LHCN-M2 (cell line): ENCODE data around the gene LCN6. TPM values are rescaled to one million over a fixed set of nuclear protein-coding genes. Genes with fewer than 3 reads are reported as not detected.
"Not testable (repeated sequence)": the region's sequence is repeated elsewhere in the genome, so short reads cannot be mapped to it uniquely, and the experiment has no call there.

ENCODE experiments used
- DNase-seq: peaks from one replicate; pipeline ENCODE4 v3.0.0-alpha.2; 2012; ENCODE audit warnings: low read depth
- total RNA-seq: library from RNA; depleted of rRNA; stranded (reverse); fragments of >200 nt; gene quantifications from 2 replicates; pipeline ENCODE4 v1.2.3, GENCODE V29; 2014

Gene LCN6
- total RNA-seq, 1 experiment from 2014 or later: not detected

GRCh38 chr9:136711751-136712689, 36.3 kb downstream of the LCN6 start, which contains the start of gene DIPK1B:
Gene DIPK1B, plus strand, starts transcription at chr9:136712572. Its CDS starts 94 bp downstream, at chr9:136712666.
- no peak for DNase-seq

GRCh38 chr9:136711219-136711648, 37.1 kb downstream of the LCN6 start:
- DNase-seq: not testable (repeated sequence)

GRCh38 chr9:136710543-136710942, 37.8 kb downstream of the LCN6 start:
- no peak for DNase-seq

- DNase-seq: no peak
These were observed 38.7 kb downstream of the LCN6 start for GRCh38 chr9:136709454-136710109.

GRCh38 chr9:136707849-136708517, 40.3 kb downstream of the LCN6 start:
- no peak for DNase-seq

- no peak for DNase-seq
These were observed 41.3 kb downstream of the LCN6 start for GRCh38 chr9:136707011-136707410.

GRCh38 chr9:136705564-136705963, 42.8 kb downstream of the LCN6 start:
- DNase-seq: no peak

GRCh38 chr9:136704741-136705140, 43.6 kb downstream of the LCN6 start:
- not testable (repeated sequence) for DNase-seq

GRCh38 chr9:136703276-136703860, 45.0 kb downstream of the LCN6 start:
- no peak for DNase-seq

GRCh38 chr9:136701668-136702053, 46.7 kb downstream of the LCN6 start:
- no peak for DNase-seq

GRCh38 chr9:136700959-136701667, 47.2 kb downstream of the LCN6 start:
- DNase-seq: no peak

- DNase-seq: no peak
These were observed 48.0 kb downstream of the LCN6 start for GRCh38 chr9:136700304-136700703.

- no peak for DNase-seq
These were observed 49.6 kb downstream of the LCN6 start for GRCh38 chr9:136698635-136699246.

GRCh38 chr9:136697821-136698526, 50.4 kb downstream of the LCN6 start:
- DNase-seq: no peak

GRCh38 chr9:136697146-136697820, 51.0 kb downstream of the LCN6 start:
- no peak for DNase-seq

- no peak for DNase-seq
These were observed 51.8 kb downstream of the LCN6 start for GRCh38 chr9:136696502-136696901.

GRCh38 chr9:136695955-136696354, 52.4 kb downstream of the LCN6 start:
- DNase-seq: no peak

GRCh38 chr9:136695435-136695895, 52.9 kb downstream of the LCN6 start:
- DNase-seq: peak; percentile 47

GRCh38 chr9:136694872-136695247, 53.5 kb downstream of the LCN6 start:
- DNase-seq: no peak
